Sigmoid colon (tissue), 4 donors: ENCODE results near the gene LRPPRC.

ENCODE experiments used
- CTCF ChIP-seq, 4 experiments: fragments of 450-650 bp in 3 of 4; fragments of 200-600 bp in 1 of 4; IDR thresholded peaks; one replicate each; pipeline ENCODE4 v1.5.1; 2016 to 2019; ENCODE audit warnings: antibody characterized with exemption in 4 of 4, mild to moderate bottlenecking in 3 of 4, moderate library complexity in 2 of 4
- EP300 ChIP-seq, 4 donors: sonication (generic); formaldehyde crosslinking; IDR thresholded peaks; one replicate each; pipeline ENCODE4 v1.6.1; 2017; ENCODE audit warnings: antibody characterized with exemption in 4 of 4
- POLR2A ChIP-seq, 2 donors: fragments of 450-650 bp; IDR thresholded peaks; one replicate each; pipeline ENCODE4 v1.6.1; 2016; ENCODE audit warnings: antibody characterized with exemption in 2 of 2, mild to moderate bottlenecking in 2 of 2, moderate library complexity in 2 of 2
- POLR2AphosphoS5 ChIP-seq, 4 donors: sonication (generic); formaldehyde crosslinking; IDR thresholded peaks; one replicate each; pipeline ENCODE4 v1.6.1; 2017; ENCODE audit warnings: antibody characterized with exemption in 4 of 4

GRCh38 chr2:43905371-43905803 lies 90.4 kb downstream of the LRPPRC start:
- TF ChIP-seq EP300 (IDR thresholded peaks at IDR 0.05) (no peak), POLR2AphosphoS5 (IDR thresholded peaks at IDR 0.05) (no peak), CTCF (IDR thresholded peaks at IDR 0.05) (no peak), POLR2A (IDR thresholded peaks at IDR 0.05) (no peak)
